Stimulated activated CD8-positive, alpha-beta memory T cell treated with anti-CD3 and anti-CD28 coated beads, Interleukin-4, amount 100 ng/mL, for 48 hours (primary cell): ENCODE measurements around the gene PCDHA10.
"Not testable (repeated sequence)": the region's sequence is repeated elsewhere in the genome, so short reads cannot be mapped to it uniquely, and the experiment has no call there.

ENCODE experiments used
- DNase-seq: peaks from one replicate; pipeline ENCODE4 v3.0.0-alpha.2; 2020

The PCDHA10 gene

GRCh38 chr5:140842798-140843733, 12.6 kb upstream of the PCDHA10 start:
- DNase-seq = no peak

- not testable (repeated sequence) for DNase-seq
These were observed 7.3 kb upstream of the PCDHA10 start, which contains the start of gene PCDHA9 for GRCh38 chr5:140848139-140849102. Gene PCDHA9 (plus strand): TSS chr5:140848382. CDS start chr5:140848496, 114 bp downstream.

- not testable (repeated sequence) for DNase-seq
These were observed 5.7 kb upstream of the PCDHA10 start for GRCh38 chr5:140849831-140850634.

GRCh38 chr5:140857177-140857986, 1.7 kb downstream of the PCDHA10 start:
- DNase-seq = no peak

- DNase-seq = no peak
These were observed 2.2 kb downstream of the PCDHA10 start for GRCh38 chr5:140857987-140858240.

- DNase-seq = no peak
These were observed 7.0 kb downstream of the PCDHA10 start for GRCh38 chr5:140862441-140863295.

GRCh38 chr5:140868721-140869554, 13.2 kb downstream of the PCDHA10 start, which contains the start of gene PCDHA11:
Gene PCDHA11 (plus strand): TSS chr5:140868957. CDS start chr5:140869104, 147 bp downstream.
- no peak for DNase-seq

GRCh38 chr5:140869555-140869886, 13.8 kb downstream of the PCDHA10 start:
- no peak for DNase-seq

- no peak for DNase-seq
These were observed 14.8 kb downstream of the PCDHA10 start for GRCh38 chr5:140870221-140871201.

GRCh38 chr5:140875085-140876065, 19.7 kb downstream of the PCDHA10 start, which contains the start of gene PCDHA12:
Gene PCDHA12 (plus strand): TSS chr5:140875308. CDS start chr5:140875473, 165 bp downstream.
- no peak for DNase-seq

- DNase-seq = not testable (repeated sequence)
These were observed 21.0 kb downstream of the PCDHA10 start for GRCh38 chr5:140876541-140877261.

GRCh38 chr5:140877262-140877581, 21.5 kb downstream of the PCDHA10 start:
- DNase-seq = no peak

- no peak for DNase-seq
These were observed 26.3 kb downstream of the PCDHA10 start, which contains the start of gene PCDHA13 for GRCh38 chr5:140881889-140882590. Gene PCDHA13 (plus strand): TSS chr5:140882124. CDS start chr5:140882269, 145 bp downstream.

- no peak for DNase-seq
These were observed 26.8 kb downstream of the PCDHA10 start for GRCh38 chr5:140882591-140882899.

- no peak for DNase-seq
These were observed 27.7 kb downstream of the PCDHA10 start for GRCh38 chr5:140883373-140883772.
